Right cardiac atrium (tissue), 5 donors: ENCODE data around the gene ST6GALNAC2. TPM values are rescaled to one million over a fixed set of nuclear protein-coding genes. Genes with fewer than 3 reads are reported as not detected.
"Not testable (repeated sequence)": the region's sequence is repeated elsewhere in the genome, so short reads cannot be mapped to it uniquely, and the experiment has no call there.

Experiments
- ATAC-seq, 2 donors: fragments of 200-7000 bp; cut with Tn5 transposase; one replicate each; pipeline versions ENCODE4 v1.8.0 to v1.9.1; 2020; ENCODE audit warnings: moderate library complexity in 2 of 2, mild to moderate bottlenecking in 1 of 2
- DNase-seq, 3 donors: peaks; one replicate each; pipeline ENCODE4 v3.0.0-alpha.2; 2020
- H3K27ac ChIP-seq: one replicate; pipeline ENCODE4 v1.5.1; 2013; ENCODE audit warnings: mild to moderate bottlenecking, low read length, control low read depth, moderate library complexity
- H3K27me3 ChIP-seq: one replicate; pipeline ENCODE4 v1.6.1; 2013; ENCODE audit not compliant: control insufficient read depth, insufficient read depth
- H3K4me1 ChIP-seq: one replicate; pipeline ENCODE4 v1.6.1; 2013; ENCODE audit warnings: low read length; ENCODE audit not compliant: control insufficient read depth, insufficient read depth
- H3K4me3 ChIP-seq: one replicate; pipeline ENCODE4 v1.5.1; 2013; ENCODE audit warnings: low read length, control low read depth
- H3K9me3 ChIP-seq: one replicate; pipeline ENCODE4 v1.6.1; 2013; ENCODE audit warnings: low read length; ENCODE audit not compliant: control insufficient read depth
- WGBS: extraction: QIAGEN DNeasy Blood & Tissue Kit; methylation state at CpG from one replicate; pipeline ENCODE4 v1.1.7; 2013; 5-methylcytosine and 5-hydroxymethylcytosine counted together
- intact Hi-C, 4 donors: fragments of 100-400 bp; cut with DNase I; formaldehyde crosslinking; loops; one replicate each; pipeline versions ENCODE4 v1.11.0 to v1.14.0; 2022 to 2023
- polyA plus RNA-seq: library from polyadenylated mRNA; stranded (reverse); fragments of 200-250 nt; gene quantifications from one replicate; pipeline ENCODE4 v1.2.3, GENCODE V29; 2013
- total RNA-seq, 4 donors: library from RNA; stranded (reverse); fragmentation: NEBNext Ultra II Directional; extraction: Animal tissue kit (Norgen Biotek cat#: 25700); gene quantifications; one replicate each; pipeline ENCODE4 v1.2.1, GENCODE V29; 2021
- donor health status: healthy with polysubstance abuse.
- donor health status: DM: no; HTN: yes; CAD: no.
- donor health status: DM: no; HTN: no; CAD: no.
- donor health status: DM: no; HTN: yes; CAD: no; lungs with severe emphysema.
- donor health status: DM: yes; HTN: yes; CAD: no.

Gene ST6GALNAC2
- total and polyA plus RNA-seq, 5 donors = 4.0 to 5.8 (median 5.3) TPM

DNA sequence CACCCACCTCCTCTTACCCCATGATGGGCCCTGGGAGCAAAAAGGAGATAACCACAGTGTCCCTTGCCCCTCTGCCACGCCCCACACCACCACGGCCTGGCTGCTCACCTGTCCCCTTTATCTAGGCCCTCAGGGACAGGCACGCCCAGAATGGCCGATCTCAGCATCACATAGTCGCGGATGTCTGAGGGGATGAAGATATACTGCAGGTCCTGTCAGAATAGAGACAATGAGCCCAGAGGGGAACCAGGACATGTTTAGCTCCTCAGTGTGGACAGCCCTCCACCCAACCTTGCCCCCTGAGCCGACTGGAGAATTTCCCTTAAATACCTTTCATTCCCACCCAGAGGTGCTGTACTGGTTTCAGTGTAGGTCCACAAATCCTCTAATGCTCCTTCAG is 15.2 kb downstream of the ST6GALNAC2 start:
- intact Hi-C loops = no loop called here
- no peak for ATAC-seq
- H3K9me3 ChIP-seq = no peaks in the 10 kb centered on the region
- no peaks in the 10 kb centered on the region for H3K4me1 ChIP-seq
- no peak for DNase-seq
- no peaks in the 10 kb centered on the region for H3K27me3 ChIP-seq
- H3K27ac ChIP-seq = no peak overlapping the region
- WGBS = 89% methylated on average over 7 of the region's 7 CpGs
- no peak overlapping the region for H3K4me3 ChIP-seq

- 56% methylated on average over 18 of the region's 18 CpGs for WGBS
- DNase-seq (peak; percentile 84 to 88 (median 87)), ATAC-seq (peak; percentile 74 to 75)
- Histone ChIP-seq H3K4me1 (no peaks in the 10 kb centered on the region), H3K9me3 (no peaks in the 10 kb centered on the region), H3K27ac (no peak overlapping the region), H3K27me3 (no peaks in the 10 kb centered on the region), H3K4me3 (no peak overlapping the region)
- intact Hi-C loops = no loop called here
Measured at GRCh38 chr17:76569607-76570279, 15.9 kb downstream of the ST6GALNAC2 start.

- H3K27me3 ChIP-seq = no peaks in the 10 kb centered on the region
- no peaks in the 10 kb centered on the region for H3K9me3 ChIP-seq
- H3K27ac ChIP-seq = no peak overlapping the region
- peak in 1 of 2 donors; percentile 9 for ATAC-seq
- no peak for DNase-seq
- WGBS = 30% methylated on average over 19 of the region's 19 CpGs
- H3K4me3 ChIP-seq = no peak overlapping the region
- intact Hi-C loops = no loop called here
- no peaks in the 10 kb centered on the region for H3K4me1 ChIP-seq
Measured at GRCh38 chr17:76568811-76569221, 16.8 kb downstream of the ST6GALNAC2 start.

DNA sequence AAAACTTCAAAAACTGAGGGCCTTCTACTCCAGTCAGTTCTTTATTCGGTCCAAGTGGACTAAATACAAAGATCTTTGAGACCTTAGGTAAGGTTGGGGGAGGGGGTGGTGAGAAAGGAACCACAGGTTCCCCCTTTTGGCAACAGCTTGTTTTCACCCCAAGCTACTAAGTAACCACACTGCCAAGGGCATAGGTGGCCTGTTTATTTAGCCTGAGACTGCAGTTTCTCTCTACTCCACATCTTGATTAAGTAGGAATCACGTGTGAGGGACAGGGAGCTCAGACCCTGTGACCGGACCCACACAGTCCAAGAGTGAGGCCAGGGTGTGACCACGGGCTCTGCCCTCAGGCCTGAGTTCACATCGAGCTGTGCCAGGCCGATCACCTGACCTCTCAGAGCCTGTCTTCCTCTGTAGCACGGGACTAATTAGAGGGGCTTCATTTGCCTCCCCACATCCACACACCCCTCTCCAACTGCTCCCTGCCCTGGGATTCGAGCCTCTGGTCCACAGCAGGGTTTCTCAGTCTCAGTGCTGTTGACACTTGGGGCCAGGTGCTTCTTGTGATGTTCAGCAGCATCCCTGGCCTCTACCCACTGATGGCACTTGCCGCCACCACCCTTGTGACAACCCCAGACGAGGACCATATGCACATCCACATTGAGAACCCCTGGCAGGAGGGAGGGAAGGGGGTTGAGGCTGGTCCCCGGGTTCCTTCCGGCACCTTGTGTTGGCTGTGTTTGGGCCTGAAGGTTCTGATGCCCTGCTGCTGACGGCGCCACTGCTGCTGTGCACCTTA is 17.8 kb downstream of the ST6GALNAC2 start:
- no peaks in the 10 kb centered on the region for H3K27me3 ChIP-seq
- intact Hi-C loops = no loop called here
- no peak overlapping the region for H3K4me3 ChIP-seq
- peak; percentile 18 to 32 for ATAC-seq
- H3K9me3 ChIP-seq = no peaks in the 10 kb centered on the region
- 66% methylated on average over 14 of the region's 14 CpGs for WGBS
- H3K4me1 ChIP-seq = no peaks in the 10 kb centered on the region
- no peak overlapping the region for H3K27ac ChIP-seq
- DNase-seq = no peak

GRCh38 chr17:76566988-76567431 is 18.6 kb downstream of the ST6GALNAC2 start:
- no peaks in the 10 kb centered on the region for H3K27me3 ChIP-seq
- no peak overlapping the region for H3K4me3 ChIP-seq
- ATAC-seq (no peak), DNase-seq (no peak)
- intact Hi-C loops = no loop called here
- 78% methylated on average over 5 of the region's 5 CpGs for WGBS
- no peak overlapping the region for H3K27ac ChIP-seq
- H3K9me3 ChIP-seq = no peaks in the 10 kb centered on the region
- no peaks in the 10 kb centered on the region for H3K4me1 ChIP-seq

DNA sequence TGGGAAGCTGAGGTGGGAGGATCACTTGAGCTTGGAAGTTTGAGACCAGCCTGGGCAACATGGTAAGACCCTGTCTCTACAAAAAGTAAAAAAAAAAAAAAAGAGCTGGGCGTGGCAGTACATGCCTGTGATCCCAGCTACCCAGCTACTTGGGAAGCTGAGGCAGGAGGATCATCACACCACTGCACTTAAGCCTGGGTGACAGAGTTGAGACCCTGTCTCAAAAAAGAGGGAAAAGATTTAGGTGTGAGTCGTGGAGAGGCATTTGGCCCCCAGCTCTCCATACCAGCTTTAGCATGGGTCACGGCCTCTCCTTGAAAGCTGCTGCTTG is 19.1 kb downstream of the ST6GALNAC2 start:
- DNase-seq = no peak
- no peak overlapping the region for H3K27ac ChIP-seq
- no peak for ATAC-seq
- H3K4me1 ChIP-seq = no peaks in the 10 kb centered on the region
- no peaks in the 10 kb centered on the region for H3K27me3 ChIP-seq
- intact Hi-C loops = no loop called here
- 90% methylated on average over 3 of the region's 3 CpGs for WGBS
- H3K9me3 ChIP-seq = no peaks in the 10 kb centered on the region
- no peak overlapping the region for H3K4me3 ChIP-seq

DNA sequence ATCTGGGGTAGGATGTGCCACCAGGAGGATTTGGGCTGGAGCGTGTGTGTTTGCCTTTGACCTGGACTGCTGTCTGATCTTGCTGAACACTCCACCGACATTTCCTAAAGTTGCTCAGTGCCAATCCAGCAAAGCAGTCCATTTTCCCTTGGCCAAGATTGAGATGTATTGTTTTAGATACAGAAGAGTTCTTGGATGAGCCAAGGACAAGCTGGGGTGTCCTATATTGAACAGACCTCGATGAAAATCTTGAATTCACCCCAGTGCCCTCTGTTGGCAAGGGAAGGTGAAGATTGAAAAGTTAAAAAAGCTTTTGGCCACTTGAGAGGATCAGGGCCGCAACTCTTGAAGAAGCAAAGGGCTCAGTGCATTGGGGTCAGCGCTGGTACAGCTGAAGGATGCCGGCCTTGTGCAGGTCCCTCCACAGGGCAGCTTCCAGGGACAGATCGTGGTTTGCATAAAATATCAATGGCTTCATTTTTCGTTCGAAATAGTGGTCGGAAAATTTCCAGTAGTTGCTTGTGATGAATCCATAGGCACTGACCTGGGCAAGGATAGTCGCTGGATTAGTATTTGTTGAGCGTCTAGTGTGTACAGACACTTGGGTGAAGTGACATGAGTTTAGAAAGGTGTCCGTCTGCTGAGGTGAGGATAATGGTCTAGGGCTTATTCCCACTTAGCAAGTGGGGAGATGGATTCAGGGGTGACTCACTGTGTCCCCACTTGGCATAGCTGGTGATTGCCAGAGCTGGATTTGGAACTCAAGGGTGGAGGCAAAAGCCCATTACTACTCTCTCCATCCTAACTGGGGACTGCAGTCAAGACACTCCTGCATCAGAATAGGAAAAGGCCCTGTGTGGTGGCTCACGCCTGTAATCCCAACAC is 19.7 kb downstream of the ST6GALNAC2 start:
- Histone ChIP-seq H3K27ac (peak overlapping the region; percentile 10), H3K9me3 (no peaks in the 10 kb centered on the region), H3K27me3 (no peaks in the 10 kb centered on the region), H3K4me3 (no peak overlapping the region), H3K4me1 (no peaks in the 10 kb centered on the region)
- intact Hi-C loops = no loop called here
- no peak for DNase-seq
- ATAC-seq = no peak
- WGBS = 86% methylated on average over 14 of the region's 14 CpGs

DNA sequence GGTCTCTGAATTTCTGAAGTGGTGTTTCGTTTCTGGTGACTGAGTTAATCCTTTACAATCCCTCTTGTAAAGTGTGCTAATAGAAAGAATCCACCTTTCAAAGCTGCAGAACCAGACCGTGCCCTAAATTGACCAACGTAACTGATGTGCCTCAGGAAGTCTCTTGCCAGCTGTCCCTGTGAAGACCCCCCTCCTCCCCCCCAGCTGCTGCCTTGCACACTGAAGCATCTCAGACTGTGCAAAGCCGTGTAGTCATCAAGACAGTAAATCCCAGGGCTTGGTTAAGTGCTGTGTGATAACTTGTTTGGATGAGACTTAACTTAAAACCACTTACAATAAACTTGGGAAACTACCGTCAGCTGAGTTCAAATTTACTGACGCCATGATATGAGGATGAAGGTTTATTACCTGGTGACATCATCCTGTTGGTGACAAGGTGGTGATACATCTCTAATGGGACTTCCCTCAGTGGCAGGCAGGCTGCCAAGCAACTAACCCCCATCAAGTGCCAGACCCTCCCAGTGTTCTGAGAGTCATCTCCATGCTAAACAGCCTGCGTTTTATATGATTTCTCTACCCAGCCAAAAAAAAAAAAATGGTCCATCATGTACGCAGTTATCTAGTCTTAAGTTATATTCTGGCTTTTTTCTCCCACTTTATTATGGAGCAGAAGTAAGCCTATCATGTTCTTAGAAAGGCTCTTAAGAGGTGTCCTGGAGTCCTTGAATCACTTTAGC is 20.5 kb downstream of the ST6GALNAC2 start:
- DNase-seq, H3K27me3 ChIP-seq, H3K9me3 ChIP-seq, ATAC-seq, H3K27ac ChIP-seq, H3K4me3 ChIP-seq, H3K4me1 ChIP-seq, intact Hi-C loops: not testable (repeated sequence)
- WGBS = 63% methylated on average over 8 of the region's 8 CpGs

GRCh38 chr17:76563359-76563758 is 22.3 kb downstream of the ST6GALNAC2 start:
- H3K27me3 ChIP-seq, H3K4me1 ChIP-seq, H3K9me3 ChIP-seq, intact Hi-C loops, H3K27ac ChIP-seq, ATAC-seq, H3K4me3 ChIP-seq, DNase-seq: not testable (repeated sequence)
- 69% methylated on average over 2 of the region's 2 CpGs for WGBS

DNA sequence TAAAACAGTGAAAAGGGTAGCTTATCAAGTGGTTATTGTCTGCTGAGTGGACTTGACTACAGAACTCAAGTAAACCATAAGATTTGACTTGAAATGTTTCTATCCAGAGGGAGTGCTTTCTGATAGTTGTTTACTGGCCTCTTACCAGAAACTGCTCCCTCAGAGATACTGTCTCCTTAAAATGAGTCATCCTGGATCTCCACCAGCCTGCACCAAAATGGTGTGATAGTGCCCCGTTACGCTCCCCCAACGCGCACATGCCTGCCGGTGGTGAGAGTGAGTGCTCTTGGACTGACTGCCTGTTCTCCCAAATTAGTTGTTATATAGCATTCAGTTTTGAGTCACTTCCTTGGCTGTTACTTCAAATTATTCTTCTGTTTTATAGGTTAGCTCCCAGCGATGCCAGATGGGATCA is 22.9 kb downstream of the ST6GALNAC2 start:
- Histone ChIP-seq H3K4me3 (no peak overlapping the region), H3K4me1 (no peaks in the 10 kb centered on the region), H3K27me3 (no peaks in the 10 kb centered on the region), H3K27ac (peak overlapping the region; percentile 42), H3K9me3 (no peaks in the 10 kb centered on the region)
- intact Hi-C loops = no loop called here
- peak; percentile 58 to 67 for ATAC-seq
- peak in 2 of 3 donors; percentile 61 to 70 for DNase-seq
- 34% methylated on average over 6 of the region's 6 CpGs for WGBS
